CD8-positive, alpha-beta memory T cell (primary cell): Measurements from ENCODE around the gene DNHD1. TPM values are rescaled to one million over a fixed set of nuclear protein-coding genes. Genes with fewer than 3 reads are reported as not detected.

Experiments used
- CTCF ChIA-PET: fragments of 350-600 bp; sonication (Branson Sonifier 250); formaldehyde crosslinking; loops from one replicate; lab custom pipeline; 2021; ENCODE audit warnings: antibody characterized with exemption; lab: Charles Lee
- POLR2A ChIA-PET: fragments of 350-600 bp; sonication (Branson Sonifier 250); formaldehyde crosslinking; loops from one replicate; lab custom pipeline; 2021; ENCODE audit warnings: antibody characterized with exemption; lab: Charles Lee
- DNase-seq, 5 donors: peaks; one replicate each; pipeline versions ENCODE4 v3.0.0 to v3.0.0-alpha.2; 2020 to 2022; ENCODE audit warnings: mixed read lengths in 1 of 5
- H3K27ac ChIP-seq: one replicate; pipeline ENCODE4 v1.7.0; 2013; ENCODE audit warnings: low read depth, mild to moderate bottlenecking, low read length, moderate library complexity
- H3K27me3 ChIP-seq: 2 replicates; pipeline ENCODE4 v1.7.0; 2013; ENCODE audit warnings: low read length, mild to moderate bottlenecking; ENCODE audit not compliant: insufficient read depth, poor library complexity, severe bottlenecking
- H3K36me3 ChIP-seq: 2 replicates; pipeline ENCODE4 v1.7.0; 2013; ENCODE audit warnings: mild to moderate bottlenecking, low read length, moderate library complexity; ENCODE audit not compliant: insufficient read depth
- H3K4me1 ChIP-seq: 2 replicates; pipeline ENCODE4 v1.7.0; 2013; ENCODE audit warnings: mild to moderate bottlenecking, low read length, moderate library complexity; ENCODE audit not compliant: insufficient read depth
- H3K4me3 ChIP-seq: 2 replicates; pipeline ENCODE4 v1.7.0; 2013; ENCODE audit warnings: mild to moderate bottlenecking, low read length
- H3K9me3 ChIP-seq: 2 replicates; pipeline ENCODE4 v1.7.0; 2013; ENCODE audit warnings: mild to moderate bottlenecking, low read length
- H3K27ac Mint-ChIP-seq, 8 donors: one replicate each; pipeline ENCODE4 v1.8.0; 2020 to 2021; ENCODE audit warnings: mixed read lengths in 8 of 8, mild to moderate bottlenecking in 6 of 8, inconsistent platforms in 3 of 8, moderate library complexity in 3 of 8
- H3K27me3 Mint-ChIP-seq, 2 donors: one replicate each; pipeline ENCODE4 v1.8.0; 2020 to 2021; ENCODE audit warnings: mixed read lengths in 2 of 2, mild to moderate bottlenecking in 1 of 2, moderate library complexity in 1 of 2
- H3K36me3 Mint-ChIP-seq, 3 donors: one replicate each; pipeline ENCODE4 v1.8.0; 2020 to 2021; ENCODE audit warnings: mixed read lengths in 3 of 3, inconsistent platforms in 1 of 3, mild to moderate bottlenecking in 1 of 3
- H3K4me1 Mint-ChIP-seq, 3 donors: one replicate each; pipeline ENCODE4 v1.8.0; 2020 to 2021; ENCODE audit warnings: mixed read lengths in 3 of 3, inconsistent platforms in 1 of 3, mild to moderate bottlenecking in 1 of 3
- H3K4me3 Mint-ChIP-seq, 7 donors: one replicate each; pipeline ENCODE4 v1.8.0; 2020 to 2021; ENCODE audit warnings: mixed read lengths in 7 of 7, mild to moderate bottlenecking in 6 of 7, moderate library complexity in 4 of 7, inconsistent platforms in 2 of 7
- H3K9me3 Mint-ChIP-seq, 5 donors: one replicate each; pipeline ENCODE4 v1.8.0; 2020 to 2022; ENCODE audit warnings: mixed read lengths in 5 of 5, mild to moderate bottlenecking in 3 of 5, moderate library complexity in 2 of 5, inconsistent platforms in 1 of 5
- polyA plus RNA-seq: library from polyadenylated mRNA; unstranded; fragments of 300-500 nt; fragmentation: Illumina TruSeq; gene quantifications from one replicate; pipeline ENCODE4 v1.2.3, GENCODE V29; 2021
- total RNA-seq, 2 experiments: library from RNA; stranded (reverse); gene quantifications; one replicate each; pipeline ENCODE4 v1.2.3, GENCODE V29; 2021

The DNHD1 gene
- total and polyA plus RNA-seq, 3 experiments from 2014 or later: 1.9 to 9.2 (median 8.0) TPM

DNA sequence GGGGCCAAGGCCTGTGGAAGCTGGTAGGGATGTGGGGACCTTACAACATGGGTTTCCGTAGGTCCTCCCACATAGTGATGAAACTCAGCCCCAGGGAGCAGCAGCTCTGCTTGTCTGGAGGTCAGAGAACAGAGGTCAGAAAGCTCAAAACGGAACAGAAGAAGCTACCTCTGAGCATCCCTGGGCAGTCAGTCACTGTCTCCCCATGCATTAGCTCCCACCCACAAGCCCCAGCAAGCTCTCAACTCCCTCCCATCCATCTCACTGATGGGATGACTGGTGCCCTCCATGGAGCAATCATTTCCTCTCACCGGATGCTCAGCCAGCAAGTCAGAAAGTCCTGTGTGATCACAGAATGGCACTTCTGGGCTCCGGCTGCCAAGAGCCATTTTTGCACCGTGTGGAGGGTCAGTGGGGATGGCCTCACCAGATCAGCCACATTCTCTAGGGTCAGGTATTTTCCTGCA lies 120.3 kb downstream of the DNHD1 start:
- H3K36me3 Mint-ChIP-seq: peaks cover 0 to 11% (median 3%) of the 10 kb centered on the region in 3 donors
- peaks cover 9 to 13% (median 13%) of the 10 kb centered on the region in 3 donors for H3K4me1 Mint-ChIP-seq
- peaks cover 9% of the 10 kb centered on the region for H3K36me3 ChIP-seq
- no peaks in the 10 kb centered on the region for H3K9me3 ChIP-seq
- H3K27me3 Mint-ChIP-seq: peaks cover 0 to 1% of the 10 kb centered on the region in 2 donors
- H3K27me3 ChIP-seq: no peaks in the 10 kb centered on the region
- peaks cover 29% of the 10 kb centered on the region for H3K4me1 ChIP-seq
- no peak for DNase-seq
- no peaks in the 10 kb centered on the region for H3K9me3 Mint-ChIP-seq
- H3K4me3 Mint-ChIP-seq: peak overlapping the region in 1 of 7 donors; percentile 54
- CTCF ChIA-PET: interaction anchor here (1.0 to 4.5 kb wide), 8 partner anchors 8 to 238 kb away, joined by 3 to 54 read pairs (median 14); partner anchors contain the start of genes ILK, MRPL17 and RRP8
- H3K27ac Mint-ChIP-seq: peak overlapping the region in 2 of 8 donors; percentile 28 to 68
- peak overlapping the region; percentile 88 for H3K27ac ChIP-seq
- peak overlapping the region; percentile 91 for H3K4me3 ChIP-seq
- POLR2A ChIA-PET: interaction anchor here (0.9 to 3.1 kb wide), 4 partner anchors 13 to 136 kb away, joined by 3 to 35 read pairs (median 10); partner anchors contain the start of genes ARFIP2, ILK, MRPL17 and RRP8

DNA sequence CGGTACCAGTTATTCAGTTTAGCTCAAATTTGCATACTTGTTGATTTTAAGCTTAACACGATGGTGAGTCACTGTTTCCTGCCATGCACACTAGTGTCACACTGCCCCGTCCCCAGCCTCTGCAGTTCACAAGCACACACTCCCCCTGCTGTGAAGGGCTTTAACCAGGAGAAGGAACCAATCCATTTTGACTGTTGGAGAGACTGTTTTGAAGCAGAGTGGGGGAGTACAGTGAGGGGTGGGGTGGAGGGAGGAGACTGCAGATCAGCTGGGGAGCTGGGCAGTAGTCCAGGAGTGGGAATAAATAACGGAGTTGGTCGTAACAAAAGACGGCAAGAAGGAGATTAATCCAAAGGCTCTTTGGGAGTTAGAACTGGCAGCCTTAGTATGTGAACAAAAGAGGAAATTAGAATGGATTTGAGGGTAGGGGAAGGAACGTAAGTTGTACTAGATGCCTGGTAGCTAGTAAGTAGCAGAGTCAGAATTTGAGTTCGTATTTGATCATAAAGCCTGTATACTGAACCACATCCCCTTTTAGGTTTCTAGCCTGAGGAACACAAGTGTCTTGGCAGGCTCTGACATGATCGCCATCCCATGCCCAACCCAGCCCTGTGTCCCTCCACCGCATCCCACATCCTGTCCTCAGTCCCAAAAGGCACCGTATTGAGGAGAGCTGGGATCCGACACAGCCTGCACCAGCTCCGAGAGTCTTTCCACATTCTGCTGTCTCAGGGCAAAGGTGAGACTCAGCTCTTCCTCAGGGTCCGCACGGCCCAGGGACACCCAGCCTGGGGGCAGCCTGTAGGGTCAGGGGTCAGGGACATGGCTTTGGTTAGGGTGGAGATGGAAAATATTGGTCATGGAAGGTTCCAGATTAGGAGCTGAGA lies 121.3 kb downstream of the DNHD1 start:
- Histone ChIP-seq H3K36me3 (peaks cover 9% of the 10 kb centered on the region), H3K4me3 (peak overlapping the region; percentile 91), H3K4me1 (peaks cover 19% of the 10 kb centered on the region), H3K27me3 (no peaks in the 10 kb centered on the region), H3K9me3 (no peaks in the 10 kb centered on the region), H3K27ac (peak overlapping the region; percentile 88)
- peaks cover 0 to 1% of the 10 kb centered on the region in 2 donors for H3K27me3 Mint-ChIP-seq
- ChIA-PET CTCF (interaction anchor here (0.8 to 4.5 kb wide), 22 partner anchors 9 to 1369 kb away, joined by 3 to 54 read pairs (median 4); partner anchors contain the start of genes EIF3F, ILK, MRPL17 and RRP8), POLR2A (interaction anchor here (0.6 to 3.1 kb wide), 12 partner anchors 10 to 215 kb away, joined by 3 to 35 read pairs (median 4); partner anchors contain the start of genes ARFIP2, ILK, MRPL17 and RRP8)
- DNase-seq: peak; percentile 36 to 84 (median 58)
- H3K36me3 Mint-ChIP-seq: peaks cover 0 to 11% (median 3%) of the 10 kb centered on the region in 3 donors
- H3K27ac Mint-ChIP-seq: no peak overlapping the region
- H3K9me3 Mint-ChIP-seq: no peaks in the 10 kb centered on the region
- H3K4me1 Mint-ChIP-seq: peaks cover 9 to 13% (median 13%) of the 10 kb centered on the region in 3 donors
- H3K4me3 Mint-ChIP-seq: no peak overlapping the region

DNA sequence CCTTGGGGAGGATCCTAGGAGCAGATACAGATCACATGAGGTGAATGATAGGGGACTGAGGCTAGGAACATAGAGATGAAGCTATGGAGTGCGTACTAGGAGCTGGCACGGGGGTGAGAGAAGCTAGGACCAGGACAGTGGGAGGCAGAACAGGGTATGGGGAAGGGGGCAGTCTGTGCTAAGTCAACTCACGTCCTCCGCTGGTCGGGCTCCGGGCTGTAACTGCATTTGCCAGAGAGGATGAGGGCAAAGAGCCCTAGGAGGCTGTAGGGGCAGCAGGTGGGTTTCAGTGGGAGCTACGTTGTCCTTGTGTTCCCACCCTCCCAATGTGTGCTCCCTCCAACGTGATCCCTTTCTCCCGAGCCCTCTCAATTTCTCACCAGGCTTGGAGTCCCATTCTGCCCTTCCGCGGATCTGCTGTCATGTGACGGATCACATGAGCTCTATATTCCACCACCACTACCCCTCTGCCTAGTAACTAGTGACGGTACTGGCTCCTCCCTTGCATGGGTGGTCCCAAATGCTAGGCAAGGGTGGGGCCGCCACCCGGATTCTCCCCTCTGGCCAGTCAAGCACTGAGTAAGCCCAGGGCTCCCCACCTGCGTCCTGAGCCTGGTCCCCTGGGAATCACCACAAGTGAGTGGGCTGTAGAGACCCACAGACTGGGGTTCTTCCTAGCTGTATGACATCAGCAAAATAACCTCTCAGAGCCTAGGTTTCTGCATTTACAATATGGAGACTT lies 122.1 kb downstream of the DNHD1 start, which contains the start of gene TPP1:
Gene TPP1 (minus strand): TSS at position 419 of the 742 bp plus-strand sequence. CDS start 22 bp downstream, at position 397.
- H3K36me3 ChIP-seq: peaks cover 9% of the 10 kb centered on the region
- ChIA-PET POLR2A (interaction anchor here (0.6 to 3.1 kb wide), 12 partner anchors 8 to 216 kb away, joined by 3 to 35 read pairs (median 4); partner anchors contain the start of genes ARFIP2, ILK, MRPL17 and RRP8), CTCF (interaction anchor here (0.8 to 4.5 kb wide), 25 partner anchors 8 to 1368 kb away, joined by 3 to 54 read pairs (median 3); partner anchors contain the start of genes EIF3F, ILK, MRPL17 and RRP8)
- no peaks in the 10 kb centered on the region for H3K9me3 ChIP-seq
- H3K4me3 ChIP-seq: peak within 1 kb of the TSS; percentile 91
- Mint-ChIP-seq H3K36me3 (peaks cover 0 to 11% (median 4%) of the 10 kb centered on the region in 3 donors), H3K27me3 (peaks cover 0 to 1% of the 10 kb centered on the region in 2 donors), H3K4me3 (no peak within 1 kb of the TSS), H3K4me1 (peaks cover 9 to 13% (median 13%) of the 10 kb centered on the region in 3 donors), H3K27ac (no peak within 1 kb of the TSS), H3K9me3 (no peaks in the 10 kb centered on the region)
- peak within 1 kb of the TSS; percentile 88 for H3K27ac ChIP-seq
- peaks cover 19% of the 10 kb centered on the region for H3K4me1 ChIP-seq
- no peaks in the 10 kb centered on the region for H3K27me3 ChIP-seq
- DNase-seq: peak; percentile 83 to 95 (median 91)

- Mint-ChIP-seq H3K4me1 (peaks cover 8 to 12% (median 9%) of the 10 kb centered on the region in 3 donors), H3K9me3 (no peaks in the 10 kb centered on the region), H3K27me3 (peaks cover 0 to 1% of the 10 kb centered on the region in 2 donors), H3K36me3 (peaks cover 0 to 8% (median 8%) of the 10 kb centered on the region in 3 donors), H3K4me3 (no peak overlapping the region), H3K27ac (no peak overlapping the region)
- CTCF ChIA-PET: interaction anchor here (0.9 to 2.8 kb wide), 6 partner anchors 9 to 90 kb away, joined by 3 to 16 read pairs (median 5); partner anchors contain the start of genes MRPL17 and TAF10
- Histone ChIP-seq H3K36me3 (peaks cover 7% of the 10 kb centered on the region), H3K27ac (no peak overlapping the region), H3K4me1 (peaks cover 19% of the 10 kb centered on the region), H3K9me3 (no peaks in the 10 kb centered on the region), H3K4me3 (no peak overlapping the region), H3K27me3 (no peaks in the 10 kb centered on the region)
- POLR2A ChIA-PET: interaction anchor here (0.7 to 1.3 kb wide), 2 partner anchors 9 to 27 kb away, joined by 3 to 4 read pairs; partner anchors contain the start of gene TAF10
- DNase-seq: no peak
These were observed 123.6 kb downstream of the DNHD1 start for GRCh38 chr11:6620636-6621035.

Other genes starting within 250 kb of the DNHD1 start
- gene CCKBR, start 237.4 kb upstream of the DNHD1 start, total RNA-seq: not detected
- gene CCKBR, start 237.4 kb upstream of the DNHD1 start, polyA plus RNA-seq: not detected
- gene CAVIN3, start 176.8 kb upstream of the DNHD1 start, total RNA-seq: 10 to 100 TPM; 72.5 to 75.5 TPM
- gene CAVIN3, start 176.8 kb upstream of the DNHD1 start, polyA plus RNA-seq: not detected
- 10 to 100 TPM; 30.4 to 30.9 TPM for gene SMPD1, start 106.8 kb upstream of the DNHD1 start, total RNA-seq
- 17.3 TPM for gene SMPD1, start 106.8 kb upstream of the DNHD1 start, polyA plus RNA-seq
- 10 to 100 TPM; 41.7 to 43.6 TPM for gene APBB1, start 78.2 kb upstream of the DNHD1 start, total RNA-seq
- gene APBB1, start 78.2 kb upstream of the DNHD1 start, polyA plus RNA-seq: 80.2 TPM
- under 1 TPM in 1 of 2 experiments, not detected in 1; 0.27 TPM for gene HPX, start 56.3 kb upstream of the DNHD1 start, total RNA-seq
- gene HPX, start 56.3 kb upstream of the DNHD1 start, polyA plus RNA-seq: not detected
- 1 to 10 TPM; 6.4 to 6.8 TPM for gene TRIM3, start 23.3 kb upstream of the DNHD1 start, total RNA-seq
- 2.4 TPM for gene TRIM3, start 23.3 kb upstream of the DNHD1 start, polyA plus RNA-seq
- 10 to 100 TPM; 46.9 to 47.5 TPM for gene ARFIP2, start 15.9 kb upstream of the DNHD1 start, total RNA-seq
- gene ARFIP2, start 15.9 kb upstream of the DNHD1 start, polyA plus RNA-seq: 35.2 TPM
- 10 to 100 TPM; 43.6 to 46.3 TPM for gene TIMM10B, start 15.8 kb upstream of the DNHD1 start, total RNA-seq
- 32.1 TPM for gene TIMM10B, start 15.8 kb upstream of the DNHD1 start, polyA plus RNA-seq
- gene RRP8, start 106.3 kb downstream of the DNHD1 start, total RNA-seq: 10 to 100 TPM; 42.0 to 44.7 TPM
- 21.1 TPM for gene RRP8, start 106.3 kb downstream of the DNHD1 start, polyA plus RNA-seq
- gene ILK, start 106.5 kb downstream of the DNHD1 start, total RNA-seq: 10 to 100 TPM; 90.1 to 92.6 TPM
- gene ILK, start 106.5 kb downstream of the DNHD1 start, polyA plus RNA-seq: 111 TPM
- 100 to 1,000 TPM; 173 to 175 TPM for gene TAF10, start 114.9 kb downstream of the DNHD1 start, total RNA-seq
- gene TAF10, start 114.9 kb downstream of the DNHD1 start, polyA plus RNA-seq: 336 TPM
- 10 to 100 TPM; 57.2 to 61.6 TPM for gene TPP1, start 122.1 kb downstream of the DNHD1 start, total RNA-seq
- gene TPP1, start 122.1 kb downstream of the DNHD1 start, polyA plus RNA-seq: 165 TPM
- under 1 TPM; 0.89 to 0.96 TPM for gene DCHS1, start 158.5 kb downstream of the DNHD1 start, total RNA-seq
- 1.5 TPM for gene DCHS1, start 158.5 kb downstream of the DNHD1 start, polyA plus RNA-seq
- 100 to 1,000 TPM; 124 to 129 TPM for gene MRPL17, start 186.1 kb downstream of the DNHD1 start, total RNA-seq
- gene MRPL17, start 186.1 kb downstream of the DNHD1 start, polyA plus RNA-seq: 24.3 TPM